Epithelial cell of esophagus (primary cell): ENCODE data around the gene ATG12.
"Not testable (repeated sequence)": the region's sequence is repeated elsewhere in the genome, so short reads cannot be mapped to it uniquely, and the experiment has no call there.

Experiments
- DNase-seq: peaks from one replicate; pipeline ENCODE4 v3.0.0; 2010; ENCODE audit warnings: low read depth
- H3K4me3 ChIP-seq: 2 replicates; pipeline ENCODE4 v1.5.1; 2011; ENCODE audit warnings: mild to moderate bottlenecking, low read length, control low read depth
- TF ChIP-seq, protein P1 (sequence below): IDR thresholded peaks from 2 replicates; pipeline ENCODE4 v1.5.1; 2011; ENCODE audit warnings: low read depth, mild to moderate bottlenecking, low read length, control low read depth, inconsistent platforms; ENCODE audit not compliant: insufficient read depth; ENCODE audit errors: missing control alignments

ATG12 gene

DNA sequence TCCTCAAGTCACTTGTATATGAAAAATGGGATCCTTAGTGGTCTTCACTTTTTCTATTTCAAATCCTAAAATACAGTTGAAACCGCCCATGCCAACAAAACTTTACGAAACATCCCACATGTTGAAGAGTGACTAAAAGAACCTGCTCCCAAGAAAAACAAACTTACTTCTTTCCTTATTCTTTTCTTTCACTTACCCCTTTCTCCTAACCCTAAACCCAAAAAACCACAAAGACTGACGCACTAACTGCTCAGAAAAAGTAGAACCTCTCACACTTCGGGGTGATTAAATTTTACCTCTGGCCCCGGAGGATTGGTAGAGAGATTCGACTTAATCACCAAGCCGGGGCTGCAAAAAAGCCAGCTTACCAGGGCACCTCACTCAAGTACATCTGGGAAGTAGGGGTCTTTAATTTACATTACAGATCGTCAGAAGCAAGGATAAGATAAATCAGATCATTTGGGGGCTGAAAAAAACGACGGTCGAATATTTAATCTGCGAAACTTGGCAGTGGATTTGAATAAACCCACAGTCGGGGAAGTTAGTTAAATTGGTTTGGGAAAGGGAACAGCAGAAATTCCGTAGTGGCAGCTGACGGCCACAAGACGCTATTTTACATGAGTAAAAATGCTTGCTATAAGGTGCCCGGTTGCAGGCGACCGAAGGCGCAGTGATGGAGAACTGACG lies 26.2 kb downstream of the ATG12 start:
- no peak overlapping the region for H3K4me3 ChIP-seq
- DNase-seq, result no peak
- TF ChIP-seq, protein P1, sequence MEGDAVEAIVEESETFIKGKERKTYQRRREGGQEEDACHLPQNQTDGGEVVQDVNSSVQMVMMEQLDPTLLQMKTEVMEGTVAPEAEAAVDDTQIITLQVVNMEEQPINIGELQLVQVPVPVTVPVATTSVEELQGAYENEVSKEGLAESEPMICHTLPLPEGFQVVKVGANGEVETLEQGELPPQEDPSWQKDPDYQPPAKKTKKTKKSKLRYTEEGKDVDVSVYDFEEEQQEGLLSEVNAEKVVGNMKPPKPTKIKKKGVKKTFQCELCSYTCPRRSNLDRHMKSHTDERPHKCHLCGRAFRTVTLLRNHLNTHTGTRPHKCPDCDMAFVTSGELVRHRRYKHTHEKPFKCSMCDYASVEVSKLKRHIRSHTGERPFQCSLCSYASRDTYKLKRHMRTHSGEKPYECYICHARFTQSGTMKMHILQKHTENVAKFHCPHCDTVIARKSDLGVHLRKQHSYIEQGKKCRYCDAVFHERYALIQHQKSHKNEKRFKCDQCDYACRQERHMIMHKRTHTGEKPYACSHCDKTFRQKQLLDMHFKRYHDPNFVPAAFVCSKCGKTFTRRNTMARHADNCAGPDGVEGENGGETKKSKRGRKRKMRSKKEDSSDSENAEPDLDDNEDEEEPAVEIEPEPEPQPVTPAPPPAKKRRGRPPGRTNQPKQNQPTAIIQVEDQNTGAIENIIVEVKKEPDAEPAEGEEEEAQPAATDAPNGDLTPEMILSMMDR, result no peak

DNA sequence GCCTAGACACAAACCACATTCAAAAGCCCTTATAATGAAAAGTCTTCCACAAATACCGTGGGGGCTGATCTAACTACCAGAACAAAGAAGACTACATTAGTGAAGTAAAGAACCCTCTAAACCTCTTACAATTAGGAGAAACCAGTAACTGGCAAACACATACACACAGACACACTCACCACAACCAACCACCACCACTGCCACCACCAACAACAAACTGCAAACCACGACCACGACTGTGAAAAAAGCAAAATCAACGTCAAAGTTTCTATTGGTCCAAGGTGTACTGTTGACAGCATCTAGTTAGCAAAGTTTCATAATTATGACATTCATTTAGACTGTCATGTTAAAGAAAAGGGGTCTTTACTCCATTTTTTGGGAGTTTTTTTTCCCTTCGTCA lies 27.6 kb downstream of the ATG12 start:
- no peak overlapping the region for H3K4me3 ChIP-seq
- DNase-seq, result no peak

DNA sequence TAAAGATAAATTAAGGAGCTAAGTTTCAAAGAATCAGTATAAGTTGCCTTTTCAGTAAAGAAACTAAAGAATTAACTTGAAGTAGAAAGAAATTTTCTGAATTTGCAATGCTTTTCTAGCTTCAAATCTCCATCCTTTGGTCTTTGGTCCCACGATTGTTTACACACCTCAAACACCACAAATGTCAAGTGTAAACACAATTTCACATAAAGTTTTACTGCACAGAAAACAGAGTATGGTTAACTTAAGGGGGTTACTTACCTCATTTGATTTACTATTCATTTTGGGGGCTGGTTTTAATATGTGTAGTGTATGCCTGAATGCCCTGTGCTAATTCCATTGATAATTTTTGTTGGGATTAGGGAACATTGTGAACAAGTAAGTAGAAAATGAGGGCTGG lies 29.0 kb downstream of the ATG12 start:
- no peak overlapping the region for H3K4me3 ChIP-seq
- no peak for DNase-seq
- TF ChIP-seq, protein P1, result no peak

More for the DNA sequence above, 27.6 kb downstream of the ATG12 start:
- TF ChIP-seq, protein P1, result no peak

DNA sequence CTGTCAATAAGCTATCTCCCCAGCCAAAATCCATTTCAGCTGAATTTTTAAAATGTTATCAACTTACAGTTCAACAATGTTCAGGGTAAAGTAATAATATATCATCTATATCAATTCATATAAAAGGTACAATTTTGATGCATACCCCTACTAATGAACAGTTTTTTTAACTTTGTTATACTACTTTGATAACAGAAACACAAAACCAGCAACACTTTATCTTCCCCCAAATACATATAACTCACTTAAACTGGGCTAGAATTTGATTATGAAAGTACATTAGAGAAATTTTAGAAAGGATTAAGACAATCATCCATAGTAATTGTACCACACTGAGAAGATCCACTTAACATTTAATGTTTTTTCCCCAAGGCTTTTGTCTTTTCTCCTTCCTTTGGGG lies 30.0 kb downstream of the ATG12 start:
- TF ChIP-seq, protein P1, result no peak
- no peak overlapping the region for H3K4me3 ChIP-seq
- DNase-seq, result no peak

DNA sequence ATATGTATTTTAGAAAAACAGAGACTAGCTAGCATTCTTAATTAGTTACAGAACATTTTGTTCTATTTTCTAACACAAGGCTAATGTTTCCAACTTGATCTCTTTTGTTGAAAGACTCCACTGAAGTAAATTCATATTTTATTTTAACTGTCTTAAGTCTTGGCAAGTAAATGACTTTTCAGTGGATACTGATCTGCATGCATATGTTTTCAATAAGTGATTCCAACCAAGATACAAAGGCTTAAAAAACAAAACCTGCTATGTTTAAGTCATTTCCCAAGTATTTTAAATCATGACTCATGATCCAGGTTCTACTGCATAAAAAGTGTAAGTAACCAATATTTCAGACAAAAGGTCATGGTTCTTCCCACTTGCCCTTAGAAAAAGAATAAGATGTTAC lies 30.6 kb downstream of the ATG12 start:
- TF ChIP-seq, protein P1, result no peak
- DNase-seq, result no peak
- H3K4me3 ChIP-seq, result no peak overlapping the region

DNA sequence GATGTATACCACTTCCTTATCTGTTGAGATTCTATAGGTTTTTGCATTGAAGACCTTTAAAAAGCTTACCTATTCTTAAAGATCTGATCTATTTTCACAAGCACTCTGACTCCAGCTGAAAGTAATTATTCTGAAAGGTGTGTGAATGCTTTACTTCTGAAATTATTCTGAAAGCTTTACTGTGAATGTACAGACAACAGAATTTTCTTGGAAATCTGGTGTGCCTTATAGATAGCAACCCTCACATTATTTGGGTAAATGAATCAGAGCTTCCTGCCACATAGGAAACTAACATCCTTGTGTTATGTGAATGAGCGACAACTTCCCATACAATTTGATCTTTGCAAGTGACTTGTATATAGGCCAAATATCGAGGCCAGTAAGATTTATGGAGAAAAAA lies 31.4 kb downstream of the ATG12 start:
- TF ChIP-seq, protein P1, result no peak
- no peak for DNase-seq

DNA sequence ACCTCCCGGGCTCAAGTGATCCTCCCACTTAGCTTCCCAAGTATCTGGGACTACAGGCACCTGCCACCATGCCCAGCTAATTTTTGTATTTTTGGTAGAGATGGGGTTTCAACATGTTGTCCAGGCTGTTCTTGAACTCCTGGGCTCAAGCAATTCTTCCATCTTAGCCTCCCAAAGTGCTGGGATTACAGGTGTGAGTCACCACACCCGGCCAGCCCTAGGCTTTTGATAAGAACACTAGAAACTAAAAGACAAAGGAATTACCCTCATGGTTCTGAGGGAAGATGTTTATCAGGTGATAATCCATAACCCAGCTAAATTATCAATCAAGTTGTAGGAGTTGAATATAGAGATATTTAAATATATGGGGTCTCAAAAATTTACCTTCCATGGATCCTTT lies 33.3 kb downstream of the ATG12 start:
- DNase-seq, H3K4me3 ChIP-seq: not testable (repeated sequence)

More for the DNA sequence above, 31.4 kb downstream of the ATG12 start:
- no peak overlapping the region for H3K4me3 ChIP-seq
